ENCODE results near the gene GBGT1.

GBGT1 gene

GRCh38 chr9:133119103-133119845 is 44.4 kb downstream of the GBGT1 start:
- H3K27me3 Mint-ChIP-seq: no peaks in the 10 kb centered on the region
- peaks cover 78% of the 10 kb centered on the region for H3K4me1 Mint-ChIP-seq
- H3K36me3 Mint-ChIP-seq: peaks cover 3% of the 10 kb centered on the region
- peak overlapping the region; percentile 72 for H3K4me3 Mint-ChIP-seq
- H3K27ac Mint-ChIP-seq: no peak overlapping the region
- no peaks in the 10 kb centered on the region for H3K9me3 Mint-ChIP-seq
- CTCF ChIA-PET: interaction anchor here (1.8 to 23.0 kb wide), 2 partner anchors 16 to 27 kb away, joined by 5 to 357 read pairs; no protein-coding TSS in a partner anchor
- no peak for DNase-seq

GRCh38 chr9:133118568-133118967 is 45.1 kb downstream of the GBGT1 start:
- no peaks in the 10 kb centered on the region for H3K9me3 Mint-ChIP-seq
- no peak for DNase-seq
- no peaks in the 10 kb centered on the region for H3K27me3 Mint-ChIP-seq
- peak overlapping the region; percentile 49 for H3K27ac Mint-ChIP-seq
- CTCF ChIA-PET: interaction anchor here (1.0 to 23.0 kb wide), 4 partner anchors 11 to 29 kb away, joined by 3 to 357 read pairs (median 4); no protein-coding TSS in a partner anchor
- H3K4me1 Mint-ChIP-seq: peaks cover 79% of the 10 kb centered on the region
- H3K36me3 Mint-ChIP-seq: peaks cover 3% of the 10 kb centered on the region
- no peak overlapping the region for H3K4me3 Mint-ChIP-seq

- Mint-ChIP-seq H3K36me3 (peaks cover 3% of the 10 kb centered on the region), H3K4me3 (no peak overlapping the region), H3K4me1 (peaks cover 80% of the 10 kb centered on the region), H3K9me3 (no peaks in the 10 kb centered on the region), H3K27me3 (no peaks in the 10 kb centered on the region), H3K27ac (no peak overlapping the region)
- CTCF ChIA-PET: interaction anchor here (1.0 to 23.0 kb wide), 4 partner anchors 10 to 29 kb away, joined by 3 to 357 read pairs (median 4); no protein-coding TSS in a partner anchor
- no peak for DNase-seq
These were observed 45.6 kb downstream of the GBGT1 start for GRCh38 chr9:133118179-133118520.

GRCh38 chr9:133117271-133118178 is 46.2 kb downstream of the GBGT1 start:
- no peak overlapping the region for H3K27ac Mint-ChIP-seq
- H3K27me3 Mint-ChIP-seq: no peaks in the 10 kb centered on the region
- no peak overlapping the region for H3K4me3 Mint-ChIP-seq
- H3K4me1 Mint-ChIP-seq: peaks cover 82% of the 10 kb centered on the region
- CTCF ChIA-PET: interaction anchor here (1.0 to 23.0 kb wide), 6 partner anchors 9 to 29 kb away, joined by 3 to 357 read pairs (median 4); no protein-coding TSS in a partner anchor
- DNase-seq: no peak
- peaks cover 3% of the 10 kb centered on the region for H3K36me3 Mint-ChIP-seq
- H3K9me3 Mint-ChIP-seq: no peaks in the 10 kb centered on the region

- DNase-seq: no peak
- Mint-ChIP-seq H3K27ac (peak overlapping the region; percentile 68), H3K4me3 (no peak overlapping the region), H3K4me1 (peaks cover 78% of the 10 kb centered on the region), H3K27me3 (no peaks in the 10 kb centered on the region), H3K36me3 (peaks cover 4% of the 10 kb centered on the region), H3K9me3 (no peaks in the 10 kb centered on the region)
- CTCF ChIA-PET: interaction anchor here (1.0 to 23.0 kb wide), 5 partner anchors 13 to 30 kb away, joined by 3 to 357 read pairs (median 4); no protein-coding TSS in a partner anchor
These were observed 47.1 kb downstream of the GBGT1 start for GRCh38 chr9:133116346-133117231.

- Mint-ChIP-seq H3K36me3 (peaks cover 3% of the 10 kb centered on the region), H3K9me3 (no peaks in the 10 kb centered on the region), H3K27ac (peak overlapping the region; percentile 77), H3K4me3 (no peak overlapping the region), H3K4me1 (peaks cover 74% of the 10 kb centered on the region), H3K27me3 (no peaks in the 10 kb centered on the region)
- CTCF ChIA-PET: interaction anchor here (0.7 to 23.0 kb wide), 6 partner anchors 13 to 94 kb away, joined by 3 to 357 read pairs (median 4); no protein-coding TSS in a partner anchor
- peak; percentile 54 for DNase-seq
These were observed 47.9 kb downstream of the GBGT1 start for GRCh38 chr9:133115604-133116345.

- CTCF ChIA-PET: interaction anchor here (0.7 to 23.0 kb wide), 6 partner anchors 12 to 93 kb away, joined by 3 to 357 read pairs (median 4); no protein-coding TSS in a partner anchor
- no peak for DNase-seq
- Mint-ChIP-seq H3K36me3 (peaks cover 6% of the 10 kb centered on the region), H3K4me1 (peaks cover 69% of the 10 kb centered on the region), H3K9me3 (no peaks in the 10 kb centered on the region), H3K27ac (peak overlapping the region; percentile 77), H3K4me3 (no peak overlapping the region), H3K27me3 (no peaks in the 10 kb centered on the region)
These were observed 48.7 kb downstream of the GBGT1 start for GRCh38 chr9:133114886-133115603.

GRCh38 chr9:133113949-133114885 is 49.5 kb downstream of the GBGT1 start:
- no peak for DNase-seq
- Mint-ChIP-seq H3K27ac (peak overlapping the region; percentile 42), H3K27me3 (no peaks in the 10 kb centered on the region), H3K9me3 (no peaks in the 10 kb centered on the region), H3K4me1 (peaks cover 62% of the 10 kb centered on the region), H3K36me3 (peaks cover 13% of the 10 kb centered on the region), H3K4me3 (no peak overlapping the region)
- CTCF ChIA-PET: interaction anchor here (0.6 to 23.0 kb wide), 4 partner anchors 11 to 92 kb away, joined by 3 to 357 read pairs (median 14); no protein-coding TSS in a partner anchor

- H3K4me1 Mint-ChIP-seq: peaks cover 55% of the 10 kb centered on the region
- CTCF ChIA-PET: interaction anchor here (1.1 to 23.0 kb wide), 4 partner anchors 10 to 91 kb away, joined by 3 to 357 read pairs (median 14); no protein-coding TSS in a partner anchor
- DNase-seq: no peak
- peaks cover 18% of the 10 kb centered on the region for H3K36me3 Mint-ChIP-seq
- no peak overlapping the region for H3K4me3 Mint-ChIP-seq
- H3K27me3 Mint-ChIP-seq: no peaks in the 10 kb centered on the region
- H3K27ac Mint-ChIP-seq: peak overlapping the region; percentile 60
- no peaks in the 10 kb centered on the region for H3K9me3 Mint-ChIP-seq
These were observed 50.4 kb downstream of the GBGT1 start for GRCh38 chr9:133113163-133113948.

GRCh38 chr9:133112663-133113026 is 51.1 kb downstream of the GBGT1 start:
- peaks cover 24% of the 10 kb centered on the region for H3K36me3 Mint-ChIP-seq
- CTCF ChIA-PET: interaction anchor here (1.1 to 23.0 kb wide), 4 partner anchors 9 to 91 kb away, joined by 3 to 357 read pairs (median 14); no protein-coding TSS in a partner anchor
- no peaks in the 10 kb centered on the region for H3K9me3 Mint-ChIP-seq
- H3K4me3 Mint-ChIP-seq: no peak overlapping the region
- peaks cover 50% of the 10 kb centered on the region for H3K4me1 Mint-ChIP-seq
- H3K27ac Mint-ChIP-seq: peak overlapping the region; percentile 14
- DNase-seq: no peak
- H3K27me3 Mint-ChIP-seq: no peaks in the 10 kb centered on the region

All from activated naive CD4-positive, alpha-beta T cell treated with anti-CD3 and anti-CD28 coated beads, Interleukin-2, amount 10 ng/mL, durations not matched to agents 7 days and 5 days (primary cell).